C4-2B (cell line): ENCODE measurements around the gene INPP4A.

Experiments
- ZFX ChIP-seq: fragments of 450-650 bp; IDR thresholded peaks from 2 replicates; pipeline ENCODE4 v1.6.1; 2017
- TF ChIP-seq, protein P1 (sequence below): fragments of 450-650 bp; conservative IDR thresholded peaks from 2 replicates; pipeline ENCODE4 v1.5.1; 2017; ENCODE audit warnings: mild to moderate bottlenecking

DNA sequence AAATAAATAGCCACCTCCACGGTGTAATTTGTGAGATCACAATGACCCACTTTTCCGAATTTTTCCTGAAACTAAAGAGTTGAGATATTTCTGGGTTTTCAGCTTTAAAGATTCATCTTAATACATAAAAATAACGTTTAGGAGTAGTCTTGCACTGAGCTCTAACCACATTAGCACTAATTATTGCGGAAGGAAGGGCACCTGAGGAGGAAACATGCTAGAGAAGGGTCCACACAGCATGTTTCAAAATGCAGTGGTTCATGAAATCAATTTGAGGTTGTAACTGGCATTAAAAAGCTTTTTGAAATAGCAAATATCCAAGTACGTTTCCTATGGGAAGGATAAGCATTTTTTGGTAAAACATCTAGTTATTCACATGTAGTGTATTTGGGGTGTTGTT, 8.4 kb downstream of the INPP4A start:
- TF ChIP-seq, protein P1, sequence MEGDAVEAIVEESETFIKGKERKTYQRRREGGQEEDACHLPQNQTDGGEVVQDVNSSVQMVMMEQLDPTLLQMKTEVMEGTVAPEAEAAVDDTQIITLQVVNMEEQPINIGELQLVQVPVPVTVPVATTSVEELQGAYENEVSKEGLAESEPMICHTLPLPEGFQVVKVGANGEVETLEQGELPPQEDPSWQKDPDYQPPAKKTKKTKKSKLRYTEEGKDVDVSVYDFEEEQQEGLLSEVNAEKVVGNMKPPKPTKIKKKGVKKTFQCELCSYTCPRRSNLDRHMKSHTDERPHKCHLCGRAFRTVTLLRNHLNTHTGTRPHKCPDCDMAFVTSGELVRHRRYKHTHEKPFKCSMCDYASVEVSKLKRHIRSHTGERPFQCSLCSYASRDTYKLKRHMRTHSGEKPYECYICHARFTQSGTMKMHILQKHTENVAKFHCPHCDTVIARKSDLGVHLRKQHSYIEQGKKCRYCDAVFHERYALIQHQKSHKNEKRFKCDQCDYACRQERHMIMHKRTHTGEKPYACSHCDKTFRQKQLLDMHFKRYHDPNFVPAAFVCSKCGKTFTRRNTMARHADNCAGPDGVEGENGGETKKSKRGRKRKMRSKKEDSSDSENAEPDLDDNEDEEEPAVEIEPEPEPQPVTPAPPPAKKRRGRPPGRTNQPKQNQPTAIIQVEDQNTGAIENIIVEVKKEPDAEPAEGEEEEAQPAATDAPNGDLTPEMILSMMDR = no peak
- no peak for TF ChIP-seq ZFX
